ENCODE results near the gene PPP1R36. TPM values are rescaled to one million over a fixed set of nuclear protein-coding genes. Genes with fewer than 3 reads are reported as not detected.

The PPP1R36 gene
- polyA plus RNA-seq, 2 of the 4 experiments (the other 2 are of a cell fraction), result 0.47 to 0.48 TPM

DNA sequence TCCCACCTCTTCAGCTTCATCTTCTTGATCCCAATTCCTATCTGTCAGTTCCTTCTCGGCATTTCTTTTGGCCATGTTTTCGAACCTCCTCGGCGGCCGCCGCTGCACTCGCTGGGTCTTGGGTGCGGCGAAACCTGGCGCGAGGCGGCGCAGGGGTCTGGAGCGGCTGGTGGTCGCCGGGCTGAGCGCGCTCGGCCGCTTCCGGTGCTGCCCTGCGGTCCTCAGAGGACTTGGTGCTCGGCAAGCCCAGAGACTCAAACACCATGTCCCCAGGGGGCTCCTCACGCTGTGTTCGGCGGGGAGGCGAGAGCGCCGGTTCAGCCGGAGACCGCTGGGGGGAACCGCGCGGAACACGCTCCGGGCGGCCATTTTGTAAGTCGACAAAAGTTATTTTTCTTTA is 51.8 kb downstream of the PPP1R36 start:
- no peak for FAIRE-seq
- CTCF ChIA-PET, result interaction anchor here (2.7 kb wide), 1 partner anchor 11 kb away, joined by 7 read pairs; no protein-coding TSS in a partner anchor
- no peak for ATAC-seq
- no peak for DNase-seq (ENCODE audit: low read depth in 1 of 2, low spot score in 1 of 2)
- TF ChIP-seq EHF (CRISPR knock-in tag; IDR thresholded peaks at IDR 0.05), result no peak
- no peak for TF ChIP-seq CHD4 (IDR thresholded peaks at IDR 0.05; ENCODE audit: borderline replicate concordance)
- TF ChIP-seq EP300 (IDR thresholded peaks at IDR 0.05), result no peak
- TF ChIP-seq NFE2L2 (conservative IDR thresholded peaks at IDR 0.05; ENCODE audit: low read length), result no peak
- TF ChIP-seq, protein P1, sequence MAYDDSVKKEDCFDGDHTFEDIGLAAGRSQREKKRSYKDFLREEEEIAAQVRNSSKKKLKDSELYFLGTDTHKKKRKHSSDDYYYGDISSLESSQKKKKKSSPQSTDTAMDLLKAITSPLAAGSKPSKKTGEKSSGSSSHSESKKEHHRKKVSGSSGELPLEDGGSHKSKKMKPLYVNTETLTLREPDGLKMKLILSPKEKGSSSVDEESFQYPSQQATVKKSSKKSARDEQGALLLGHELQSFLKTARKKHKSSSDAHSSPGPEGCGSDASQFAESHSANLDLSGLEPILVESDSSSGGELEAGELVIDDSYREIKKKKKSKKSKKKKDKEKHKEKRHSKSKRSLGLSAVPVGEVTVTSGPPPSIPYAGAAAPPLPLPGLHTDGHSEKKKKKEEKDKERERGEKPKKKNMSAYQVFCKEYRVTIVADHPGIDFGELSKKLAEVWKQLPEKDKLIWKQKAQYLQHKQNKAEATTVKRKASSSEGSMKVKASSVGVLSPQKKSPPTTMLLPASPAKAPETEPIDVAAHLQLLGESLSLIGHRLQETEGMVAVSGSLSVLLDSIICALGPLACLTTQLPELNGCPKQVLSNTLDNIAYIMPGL (CRISPR knock-in tag; IDR thresholded peaks at IDR 0.05; ENCODE audit: borderline replicate concordance), result no peak
- TF ChIP-seq KDM5A (IDR thresholded peaks at IDR 0.05), result no peak
- TF ChIP-seq KDM1A (IDR thresholded peaks at IDR 0.05; ENCODE audit: low read depth), result no peak
- TF ChIP-seq, protein P2, sequence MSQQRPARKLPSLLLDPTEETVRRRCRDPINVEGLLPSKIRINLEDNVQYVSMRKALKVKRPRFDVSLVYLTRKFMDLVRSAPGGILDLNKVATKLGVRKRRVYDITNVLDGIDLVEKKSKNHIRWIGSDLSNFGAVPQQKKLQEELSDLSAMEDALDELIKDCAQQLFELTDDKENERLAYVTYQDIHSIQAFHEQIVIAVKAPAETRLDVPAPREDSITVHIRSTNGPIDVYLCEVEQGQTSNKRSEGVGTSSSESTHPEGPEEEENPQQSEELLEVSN (IDR thresholded peaks at IDR 0.05; ENCODE audit: borderline replicate concordance, low read depth), result no peak
- TF ChIP-seq CBX8 (IDR thresholded peaks at IDR 0.05), result no peak
- no peak for TF ChIP-seq SREBF2 (IDR thresholded peaks at IDR 0.05)
- TF ChIP-seq, protein P3, sequence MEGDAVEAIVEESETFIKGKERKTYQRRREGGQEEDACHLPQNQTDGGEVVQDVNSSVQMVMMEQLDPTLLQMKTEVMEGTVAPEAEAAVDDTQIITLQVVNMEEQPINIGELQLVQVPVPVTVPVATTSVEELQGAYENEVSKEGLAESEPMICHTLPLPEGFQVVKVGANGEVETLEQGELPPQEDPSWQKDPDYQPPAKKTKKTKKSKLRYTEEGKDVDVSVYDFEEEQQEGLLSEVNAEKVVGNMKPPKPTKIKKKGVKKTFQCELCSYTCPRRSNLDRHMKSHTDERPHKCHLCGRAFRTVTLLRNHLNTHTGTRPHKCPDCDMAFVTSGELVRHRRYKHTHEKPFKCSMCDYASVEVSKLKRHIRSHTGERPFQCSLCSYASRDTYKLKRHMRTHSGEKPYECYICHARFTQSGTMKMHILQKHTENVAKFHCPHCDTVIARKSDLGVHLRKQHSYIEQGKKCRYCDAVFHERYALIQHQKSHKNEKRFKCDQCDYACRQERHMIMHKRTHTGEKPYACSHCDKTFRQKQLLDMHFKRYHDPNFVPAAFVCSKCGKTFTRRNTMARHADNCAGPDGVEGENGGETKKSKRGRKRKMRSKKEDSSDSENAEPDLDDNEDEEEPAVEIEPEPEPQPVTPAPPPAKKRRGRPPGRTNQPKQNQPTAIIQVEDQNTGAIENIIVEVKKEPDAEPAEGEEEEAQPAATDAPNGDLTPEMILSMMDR (IDR thresholded peaks at IDR 0.05), result no peak
- TF ChIP-seq GATA3 (IDR thresholded peaks at IDR 0.05; ENCODE audit: borderline replicate concordance), result no peak
- TF ChIP-seq, protein P4, sequence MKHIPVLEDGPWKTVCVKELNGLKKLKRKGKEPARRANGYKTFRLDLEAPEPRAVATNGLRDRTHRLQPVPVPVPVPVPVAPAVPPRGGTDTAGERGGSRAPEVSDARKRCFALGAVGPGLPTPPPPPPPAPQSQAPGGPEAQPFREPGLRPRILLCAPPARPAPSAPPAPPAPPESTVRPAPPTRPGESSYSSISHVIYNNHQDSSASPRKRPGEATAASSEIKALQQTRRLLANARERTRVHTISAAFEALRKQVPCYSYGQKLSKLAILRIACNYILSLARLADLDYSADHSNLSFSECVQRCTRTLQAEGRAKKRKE (CRISPR knock-in tag; IDR thresholded peaks at IDR 0.05; ENCODE audit: low read depth), result no peak
- TF ChIP-seq FOSL2 (IDR thresholded peaks at IDR 0.05), result no peak
- no peak for TF ChIP-seq FOSL2 (CRISPR knock-in tag; IDR thresholded peaks at IDR 0.05)
- no peak for TF ChIP-seq JUNB (IDR thresholded peaks at IDR 0.05)
- TF ChIP-seq HDAC2 (IDR thresholded peaks at IDR 0.05), result no peak
- TF ChIP-seq EHMT2 (IDR thresholded peaks at IDR 0.05; ENCODE audit: low read depth), result no peak
- no peak for TF ChIP-seq NR3C1 (IDR thresholded peaks at IDR 0.05)
- POLR2A ChIA-PET, result no interaction called here
- Histone ChIP-seq H3K4me2 (no peak overlapping the region), H3K27ac (no peak overlapping the region), H3K4me1 (peaks cover 6% of the 10 kb centered on the region; the same call in 1 of the 3 replicates), H3K4me3 (no peak overlapping the region), H3K9me3 (no peaks in the 10 kb centered on the region)
- WGBS (ENCODE audit: missing lambda C conversion rate), result 92% methylated on average over 38 of the region's 38 CpGs

DNA sequence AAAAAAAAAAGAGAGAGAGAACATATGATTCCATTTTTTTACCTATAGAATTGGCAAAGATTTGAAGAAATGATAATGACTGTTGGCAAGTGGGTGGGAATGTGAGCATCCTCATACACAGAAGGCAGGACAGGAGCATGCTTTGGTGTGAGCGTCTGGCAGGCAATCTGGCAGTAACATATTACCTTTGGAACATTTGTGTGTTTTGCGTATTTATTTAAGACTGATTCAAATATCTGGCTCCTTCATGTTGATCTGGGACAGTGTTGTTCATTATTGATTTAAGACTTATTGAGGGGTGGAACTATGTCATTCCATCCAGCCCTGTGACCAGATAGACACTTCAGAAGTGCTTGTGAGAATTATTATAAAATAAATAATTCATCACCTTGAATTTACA is 53.1 kb downstream of the PPP1R36 start:
- TF ChIP-seq, protein P5, sequence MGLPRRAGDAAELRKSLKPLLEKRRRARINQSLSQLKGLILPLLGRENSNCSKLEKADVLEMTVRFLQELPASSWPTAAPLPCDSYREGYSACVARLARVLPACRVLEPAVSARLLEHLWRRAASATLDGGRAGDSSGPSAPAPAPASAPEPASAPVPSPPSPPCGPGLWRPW (IDR thresholded peaks at IDR 0.05), result no peak
- 0 out of 2 replicates have a peak, but pooled peaks have one; percentile 17 for TF ChIP-seq GATA3 (IDR thresholded peaks at IDR 0.05; ENCODE audit: borderline replicate concordance)
- TF ChIP-seq FOSL2 (IDR thresholded peaks at IDR 0.05), result no peak
- 0 out of 2 replicates have a peak, but pooled peaks have one; percentile 8 for TF ChIP-seq FOSL2 (CRISPR knock-in tag; IDR thresholded peaks at IDR 0.05)
- H3K27ac ChIP-seq, result no peak overlapping the region
- no peak overlapping the region for H3K4me2 ChIP-seq
- DNase-seq (ENCODE audit: low read depth in 1 of 2, low spot score in 1 of 2) (peak in 1 of 2 experiments; percentile 27), FAIRE-seq (no peak), ATAC-seq (no peak)
- H3K9me3 ChIP-seq, result no peaks in the 10 kb centered on the region
- ChIA-PET POLR2A (no interaction called here), CTCF (no interaction called here)
- no peak overlapping the region for H3K4me3 ChIP-seq
- H3K4me1 ChIP-seq, result peaks cover 6% of the 10 kb centered on the region; the same call in 1 of the 3 replicates
- 43% methylated on average over 2 of the region's 2 CpGs for WGBS (ENCODE audit: missing lambda C conversion rate)

Measured in A549 (cell line).